M059J (cell line): ENCODE results near the gene GPAT3. TPM values are rescaled to one million over a fixed set of nuclear protein-coding genes. Genes with fewer than 3 reads are reported as not detected.
A peak's percentile ranks its signal among the peaks of the same experiment; 100 is the strongest.
"Not testable (repeated sequence)": the region's sequence is repeated elsewhere in the genome, so short reads cannot be mapped to it uniquely, and the experiment has no call there.

Experiments
- DNase-seq: peaks from one replicate; pipeline ENCODE4 v3.0.0-alpha.2; 2012; ENCODE audit warnings: low read depth
- total RNA-seq: library from RNA; depleted of rRNA; stranded (reverse); fragments of >200 nt; shearing (Covaris generic); gene quantifications from 2 replicates; pipeline ENCODE4 v1.2.3, GENCODE V29; 2014

The GPAT3 gene
- total RNA-seq, 1 experiment from 2014 or later, result 29.8 TPM

DNA sequence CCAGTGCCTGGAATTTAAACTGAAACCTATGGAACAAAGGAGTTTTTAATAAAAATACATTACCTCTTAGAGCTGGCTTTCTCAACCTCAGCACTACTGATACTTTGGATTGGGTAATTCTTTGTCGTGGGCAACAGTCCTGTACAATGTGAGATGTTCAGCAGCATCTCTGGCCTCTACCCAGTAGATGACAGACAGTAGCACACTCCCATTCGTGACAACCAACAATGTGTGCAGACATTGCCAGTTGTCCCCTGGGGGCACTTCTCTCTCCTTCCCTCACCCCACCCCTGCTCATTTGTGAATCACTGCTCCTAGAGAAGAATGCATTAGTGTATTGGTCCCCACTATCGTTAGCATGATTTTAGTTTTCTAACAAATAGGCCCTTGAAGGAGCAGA lies 16.2 kb downstream of the GPAT3 start:
- DNase-seq, result peak; percentile 95

DNA sequence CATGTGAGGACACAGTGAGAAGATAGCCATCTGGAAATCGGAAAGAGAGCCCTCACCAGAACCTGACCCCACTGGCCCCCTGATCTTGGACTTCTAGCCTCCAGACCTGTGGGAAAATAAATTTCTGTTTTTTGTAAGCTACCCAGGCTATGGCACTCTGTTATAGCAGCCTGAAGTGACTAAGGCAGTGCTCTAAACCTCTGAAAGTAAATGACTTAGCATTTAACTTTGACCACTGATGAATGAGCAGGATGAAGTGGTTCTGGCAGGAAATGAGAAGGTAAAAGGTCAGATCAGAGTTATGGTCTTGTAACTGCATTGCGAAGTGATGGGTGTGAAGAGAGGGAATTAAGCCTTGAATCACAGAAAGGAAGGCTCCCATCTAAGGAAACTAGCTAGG lies 17.0 kb downstream of the GPAT3 start:
- DNase-seq, result peak; percentile 95

DNA sequence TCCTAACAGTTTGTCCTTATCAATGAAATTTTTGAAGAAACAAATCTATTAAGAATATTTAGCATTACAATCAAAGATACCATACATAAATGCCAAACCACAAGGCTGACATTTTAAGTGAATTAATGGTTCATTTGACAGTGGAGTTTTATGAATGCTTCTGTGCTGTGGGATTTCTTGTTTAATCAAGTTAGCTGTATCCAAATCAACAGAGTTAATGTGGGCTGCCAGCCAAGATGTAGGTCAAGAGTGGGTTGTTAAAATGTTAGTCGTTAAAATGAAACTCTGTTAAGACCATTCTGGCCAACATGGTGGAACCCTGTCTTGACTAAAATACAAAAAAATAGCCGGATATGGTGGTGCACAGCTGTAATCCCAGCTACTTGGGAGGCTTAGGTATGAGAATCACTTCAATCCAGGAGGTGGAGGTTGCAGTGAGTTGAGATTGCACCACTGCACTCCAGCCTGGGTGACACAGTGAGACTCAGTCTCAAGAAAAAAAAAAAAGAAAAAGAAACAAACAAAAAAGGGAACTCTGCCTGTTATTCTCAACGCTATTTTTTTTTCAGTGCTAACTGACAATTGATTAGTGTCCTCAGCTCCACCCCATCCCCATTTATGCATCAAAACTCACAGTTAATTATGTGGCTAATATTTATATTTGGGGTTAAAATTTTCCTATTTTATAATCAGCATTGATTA lies 20.2 kb downstream of the GPAT3 start:
- peak; percentile 50 for DNase-seq

DNA sequence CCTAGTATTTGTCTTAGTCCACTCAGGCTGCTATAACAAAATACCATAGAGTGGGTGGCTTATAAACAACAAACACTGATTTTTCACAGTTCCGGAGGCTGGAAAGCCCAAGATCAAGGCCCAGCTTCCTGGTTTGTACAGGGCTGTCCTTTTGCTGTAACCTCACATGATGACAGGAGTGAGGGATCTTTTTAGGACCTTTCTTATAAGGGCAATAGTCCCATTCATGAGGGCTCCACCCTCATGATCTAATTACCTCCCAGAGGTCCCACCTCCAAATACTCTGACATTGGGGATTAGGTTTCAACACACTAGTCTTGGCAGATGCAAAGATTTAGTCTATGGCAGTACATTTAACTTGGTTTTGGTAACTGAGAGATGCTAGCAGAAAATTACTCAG lies 20.9 kb downstream of the GPAT3 start:
- peak; percentile 22 for DNase-seq

DNA sequence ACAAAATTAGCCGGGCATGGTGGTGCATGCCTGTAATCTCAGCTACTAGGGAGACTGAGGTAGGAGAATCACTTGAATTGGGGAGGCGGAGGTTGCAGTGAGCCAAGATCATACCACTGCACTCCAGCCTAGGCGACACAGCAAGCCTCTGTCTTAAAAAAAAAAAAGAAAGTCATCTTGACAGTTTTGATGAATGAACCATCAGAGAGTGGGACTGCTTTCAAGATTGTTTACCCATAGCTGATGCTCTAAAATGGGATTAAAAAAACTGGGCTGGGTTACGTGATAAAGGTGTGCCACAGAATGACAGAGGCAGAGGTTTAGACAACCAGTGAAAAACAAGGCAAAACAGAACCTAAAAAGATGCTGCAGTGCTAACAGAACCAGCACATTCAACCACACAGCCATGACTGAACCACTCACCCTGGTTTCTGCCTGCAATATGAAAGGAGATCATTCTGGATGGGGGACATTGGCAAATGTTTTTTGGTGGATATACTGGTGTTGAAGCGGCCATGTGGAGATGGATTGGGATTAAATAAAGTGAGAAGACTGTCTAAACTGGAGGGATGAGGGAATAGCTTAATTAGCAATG lies 22.2 kb downstream of the GPAT3 start:
- DNase-seq, result no peak

DNA sequence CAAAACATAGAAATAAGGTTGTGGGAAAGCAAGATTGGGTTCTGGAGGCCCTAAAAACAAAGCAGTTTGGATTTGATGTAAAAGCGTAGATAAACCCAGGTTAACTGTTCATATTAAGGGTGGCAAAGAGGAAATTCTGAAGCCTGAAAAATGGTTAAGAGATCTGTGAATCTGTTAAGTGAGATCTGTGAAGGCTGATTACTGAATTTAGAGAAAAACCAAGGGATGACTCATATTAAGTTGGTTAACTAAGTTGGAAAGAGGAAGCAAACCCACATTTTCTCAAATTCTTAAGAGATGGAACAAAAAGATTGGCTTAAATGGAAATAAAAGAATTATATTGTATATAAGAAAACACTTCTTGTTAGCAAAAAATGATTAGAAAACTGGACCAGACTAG lies 22.8 kb downstream of the GPAT3 start:
- peak; percentile 63 for DNase-seq

DNA sequence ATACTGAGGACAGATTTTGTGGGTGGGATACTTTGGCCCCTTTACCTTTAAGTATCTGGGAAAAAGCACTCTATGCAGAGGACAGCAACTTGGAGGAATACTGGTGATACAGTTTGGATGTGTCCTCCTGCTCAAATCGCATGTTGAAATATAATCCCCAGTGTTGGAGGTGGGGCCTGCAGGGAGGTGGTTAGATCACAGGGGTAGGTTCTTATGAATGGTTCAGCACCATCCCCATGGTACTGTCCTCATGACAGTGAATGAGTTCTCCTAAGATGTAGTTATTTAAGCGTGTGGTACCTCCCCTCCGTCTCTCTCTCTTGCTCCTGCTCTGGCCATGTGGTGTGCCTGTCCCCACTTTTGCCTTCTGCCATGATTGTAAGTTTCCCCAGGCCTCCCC lies 24.6 kb downstream of the GPAT3 start:
- no peak for DNase-seq

DNA sequence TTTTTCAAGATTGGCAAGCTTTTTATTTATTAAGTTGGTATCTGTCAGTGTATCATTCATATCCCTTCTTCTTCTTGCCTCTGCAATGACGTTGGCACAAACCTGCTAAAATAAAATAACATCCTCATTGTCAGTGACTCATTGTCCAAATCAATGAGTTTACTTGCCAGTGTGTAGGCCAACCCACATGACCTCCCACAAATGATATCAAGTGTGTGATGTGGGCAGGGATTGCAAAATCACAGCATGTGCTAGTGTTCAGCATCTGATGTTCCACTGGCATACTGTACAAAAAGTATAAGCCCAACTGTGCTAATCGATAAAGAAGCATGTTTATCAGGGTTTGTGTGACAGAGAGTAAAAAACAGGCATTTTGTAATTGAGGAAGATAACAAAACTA lies 25.5 kb downstream of the GPAT3 start:
- peak; percentile 80 for DNase-seq

DNA sequence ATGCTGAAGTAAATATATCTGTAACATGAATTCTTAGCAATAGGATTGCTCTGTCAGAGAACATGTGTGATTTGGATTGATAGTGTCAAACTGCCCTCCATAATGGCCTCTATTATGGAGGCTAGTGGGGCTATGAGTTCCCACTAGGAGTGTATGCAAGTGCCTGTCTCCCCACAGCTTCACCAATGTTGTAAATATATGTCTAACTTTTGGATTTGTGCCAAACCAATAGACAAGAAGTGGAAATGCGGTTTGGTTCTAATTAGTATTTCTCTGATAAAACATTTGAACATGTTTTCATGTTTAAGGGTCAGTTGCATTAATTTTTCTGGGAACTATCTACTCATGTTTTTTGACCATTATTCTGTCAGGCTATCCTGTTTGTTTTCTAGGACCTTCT lies 28.1 kb downstream of the GPAT3 start:
- no peak for DNase-seq

DNA sequence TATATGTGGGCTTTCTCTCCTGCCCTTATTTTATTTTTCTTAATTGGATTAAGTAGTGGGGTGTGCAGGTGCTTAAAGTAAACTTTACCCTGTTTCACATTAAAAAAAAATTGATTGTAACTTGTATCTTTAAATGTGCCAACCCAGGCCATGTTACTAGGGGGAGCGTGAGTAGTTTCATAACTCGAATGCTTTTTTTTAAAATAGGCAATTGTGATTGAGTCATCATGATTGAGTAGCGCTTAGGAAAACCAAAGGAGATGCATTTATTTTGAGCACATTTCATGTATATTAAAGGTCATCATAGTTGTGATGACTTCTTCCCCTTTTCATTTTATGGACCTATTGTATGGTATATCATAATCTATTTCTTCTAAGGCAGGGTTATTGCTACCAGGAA lies 32.2 kb downstream of the GPAT3 start:
- DNase-seq, result no peak

DNA sequence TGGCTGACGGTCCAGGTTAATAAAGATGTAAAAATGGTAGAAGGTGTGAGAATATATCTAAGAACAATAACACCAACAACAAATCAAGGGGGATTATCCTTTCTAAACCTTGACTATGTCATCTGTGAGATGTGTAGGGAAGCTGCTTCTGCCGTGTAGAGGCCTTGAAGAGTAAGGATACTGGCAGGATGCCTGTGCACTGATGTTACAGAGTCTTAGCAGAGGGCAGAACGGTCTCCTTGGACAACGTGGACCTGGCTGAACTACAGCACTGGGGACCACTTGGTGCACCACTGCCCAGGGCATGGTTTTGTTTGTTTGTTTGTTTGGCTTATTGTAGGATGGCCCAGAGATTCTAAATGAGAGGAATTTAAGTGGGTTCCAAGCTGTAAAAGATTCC lies 33.5 kb downstream of the GPAT3 start:
- no peak for DNase-seq

DNA sequence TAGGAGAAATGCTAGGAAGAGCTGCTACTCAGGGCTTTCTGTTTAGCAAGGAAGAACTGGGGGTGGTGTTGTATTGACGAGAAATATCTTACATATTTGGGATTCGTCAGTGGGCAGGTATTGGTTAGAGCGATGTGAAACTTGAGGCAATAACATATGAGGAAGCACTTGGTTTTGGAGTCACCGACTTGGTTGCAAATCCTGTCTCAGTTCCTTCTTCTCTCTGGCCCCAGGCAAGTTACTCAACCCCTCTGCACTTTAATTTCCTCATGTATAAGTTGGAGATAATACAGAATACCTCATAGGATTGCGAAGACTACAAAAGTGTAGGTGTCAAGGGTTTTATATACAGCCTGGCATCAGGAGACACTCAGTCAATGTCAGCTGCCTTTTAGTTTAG lies 34.1 kb downstream of the GPAT3 start:
- no peak for DNase-seq

DNA sequence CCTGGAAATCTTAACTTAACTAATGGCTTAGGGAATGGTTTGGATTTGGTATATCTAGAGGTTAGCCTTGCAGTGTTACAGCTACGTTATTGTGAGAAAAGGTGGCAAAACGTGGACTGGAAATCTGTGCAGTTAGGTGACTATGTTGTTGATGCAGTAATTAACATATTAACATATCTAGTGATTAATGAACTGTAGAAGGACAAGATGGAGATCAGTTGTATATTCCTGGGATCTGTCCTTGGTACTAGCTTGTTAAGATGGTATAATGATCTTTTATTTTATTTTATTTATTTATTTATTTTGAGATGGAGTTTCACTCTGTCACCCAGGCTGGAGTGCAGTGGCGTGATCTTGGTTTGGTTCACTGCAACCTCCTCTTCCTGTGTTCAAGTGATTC lies 36.9 kb downstream of the GPAT3 start:
- DNase-seq, result no peak

DNA sequence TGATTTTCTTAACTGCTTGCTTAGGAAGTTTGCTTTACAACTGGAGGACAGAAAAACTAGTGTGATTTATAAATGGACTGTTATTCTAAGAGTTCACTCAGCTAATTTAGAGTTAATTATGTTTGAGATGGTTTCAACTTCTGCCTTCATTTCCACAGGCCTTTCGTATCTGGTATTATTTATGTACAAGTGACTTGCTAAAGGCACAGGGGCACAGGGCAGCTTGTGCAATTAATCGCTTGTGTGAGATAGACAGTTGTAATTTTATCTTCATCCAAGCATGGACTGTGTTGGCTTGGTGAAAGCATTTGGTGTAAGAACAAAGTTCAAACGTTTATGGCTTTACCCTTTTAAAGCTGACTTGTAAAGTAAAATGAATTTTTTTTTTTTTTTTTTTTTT lies 38.3 kb downstream of the GPAT3 start:
- DNase-seq, result no peak

DNA sequence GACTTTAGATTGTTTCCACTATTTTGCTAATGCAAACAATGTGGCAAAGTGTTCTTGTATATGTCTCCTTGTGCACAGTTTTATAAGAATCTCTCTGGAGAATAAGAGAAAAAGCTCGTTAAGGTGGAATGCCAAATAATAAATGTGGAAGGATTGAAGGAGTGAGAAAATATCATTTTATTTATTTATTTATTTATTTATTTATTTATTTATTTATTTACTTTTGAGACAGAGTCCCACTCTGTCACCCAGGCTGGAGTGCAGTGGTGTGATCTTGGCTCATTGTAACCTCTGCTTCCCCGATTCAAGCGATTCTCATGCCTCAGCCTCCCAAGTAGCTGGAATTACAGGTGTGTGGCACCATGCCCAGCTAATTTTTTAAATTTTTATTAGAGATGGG lies 40.3 kb downstream of the GPAT3 start:
- not testable (repeated sequence) for DNase-seq

DNA sequence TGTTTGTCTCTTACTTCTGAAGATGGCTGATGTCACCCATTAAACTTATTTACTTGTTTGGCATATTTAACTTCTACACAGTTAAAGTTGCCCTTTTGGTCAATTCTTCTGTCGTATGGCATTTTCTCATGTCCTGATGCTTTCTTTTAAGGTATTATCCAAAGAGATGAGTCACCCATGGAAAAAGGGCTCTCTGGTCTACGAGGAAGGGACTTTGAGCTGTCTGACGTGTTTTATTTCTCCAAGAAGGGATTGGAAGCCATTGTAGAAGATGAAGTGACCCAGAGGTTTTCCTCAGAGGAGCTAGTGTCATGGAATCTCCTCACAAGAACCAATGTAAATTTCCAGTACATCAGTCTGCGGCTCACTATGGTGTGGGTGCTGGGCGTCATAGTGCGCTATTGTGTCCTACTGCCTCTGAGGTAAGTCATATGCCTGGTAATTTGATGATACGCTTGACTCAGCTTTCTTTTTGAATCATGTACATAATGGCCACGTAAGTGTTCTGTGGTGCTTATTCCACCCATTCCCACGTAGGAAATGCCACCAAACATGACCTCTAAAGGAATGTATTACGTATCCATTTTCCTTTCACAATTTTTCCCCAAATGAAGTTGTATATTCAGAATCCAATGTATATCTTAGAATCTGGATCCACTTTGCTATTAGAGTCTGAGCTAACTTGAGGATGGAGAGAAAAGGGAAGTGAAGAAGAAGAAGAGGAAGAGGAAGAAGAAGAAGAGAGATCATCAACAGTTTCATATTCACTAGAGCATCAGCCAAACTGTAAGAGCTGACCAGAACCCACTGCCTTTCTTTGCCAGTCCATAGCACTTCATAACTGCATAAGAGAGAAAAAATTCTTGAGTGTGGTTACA lies 45.7 kb downstream of the GPAT3 start:
- peak; percentile 61 for DNase-seq

DNA sequence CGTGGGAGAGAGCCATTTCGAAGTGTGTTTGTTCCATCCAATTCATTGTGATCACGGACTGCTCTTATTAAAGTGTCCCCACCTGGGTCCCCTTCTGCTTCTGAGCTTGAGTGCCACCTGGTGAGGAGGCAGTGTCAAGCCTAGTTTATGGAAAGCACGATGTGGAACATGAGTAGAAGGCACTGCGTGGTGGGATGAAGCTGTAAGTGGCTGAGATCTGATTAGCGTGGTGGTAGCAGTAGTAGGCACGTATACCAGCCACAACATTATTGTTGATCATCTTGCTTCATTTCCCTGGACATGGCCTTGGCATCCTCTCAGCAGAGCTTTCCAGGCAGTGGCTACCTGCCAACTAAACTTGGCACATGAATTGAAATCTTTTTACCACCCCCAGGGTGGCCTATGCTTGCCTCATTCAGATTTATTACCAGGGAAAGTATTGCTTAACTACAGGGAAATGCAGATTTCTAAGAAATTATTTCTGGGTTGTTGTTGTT lies 46.4 kb downstream of the GPAT3 start:
- DNase-seq, result peak; percentile 86

DNA sequence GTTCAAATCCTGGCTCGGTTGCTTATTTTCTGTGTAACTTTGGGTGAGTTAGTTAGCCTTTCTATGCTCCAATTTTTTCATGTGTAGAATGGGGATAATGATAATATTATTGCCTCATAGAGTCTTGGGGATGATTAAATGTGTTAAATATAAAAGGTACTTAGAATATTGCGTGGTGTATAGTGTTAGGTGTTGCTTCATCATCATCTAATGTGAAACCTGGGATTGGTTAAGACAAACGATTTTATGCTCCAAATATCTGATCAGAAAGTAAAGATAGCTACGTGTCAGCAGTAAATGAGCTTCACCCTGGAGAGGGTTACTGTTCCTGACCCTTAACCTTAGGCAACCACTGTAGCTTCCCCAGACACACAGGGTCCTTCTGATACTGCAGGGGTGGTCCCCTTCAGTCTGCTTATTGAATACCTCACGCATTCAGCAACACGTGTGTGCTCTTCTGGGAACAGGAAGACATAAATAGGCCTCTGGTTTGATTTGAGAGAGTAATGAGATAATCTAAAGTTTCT lies 50.1 kb downstream of the GPAT3 start:
- DNase-seq, result no peak

DNA sequence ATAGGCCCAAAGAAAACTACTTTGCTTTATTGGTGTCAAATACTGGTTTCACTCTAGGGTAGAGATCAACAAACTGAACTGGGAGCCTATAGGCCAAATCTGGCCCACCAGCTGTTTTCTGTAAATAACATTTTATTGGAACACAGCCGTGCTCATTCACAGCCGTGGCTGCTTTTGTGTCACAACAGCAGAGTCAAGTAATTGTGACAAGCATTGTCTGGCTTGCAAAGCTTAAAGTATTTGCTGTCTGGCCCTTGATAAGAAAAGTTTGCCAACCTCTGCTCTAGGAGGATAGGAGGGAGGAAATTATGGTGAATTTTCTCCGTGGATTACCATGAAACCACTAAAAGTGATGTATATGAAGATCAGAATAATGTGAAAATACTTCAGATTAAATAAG lies 53.4 kb downstream of the GPAT3 start:
- no peak for DNase-seq

DNA sequence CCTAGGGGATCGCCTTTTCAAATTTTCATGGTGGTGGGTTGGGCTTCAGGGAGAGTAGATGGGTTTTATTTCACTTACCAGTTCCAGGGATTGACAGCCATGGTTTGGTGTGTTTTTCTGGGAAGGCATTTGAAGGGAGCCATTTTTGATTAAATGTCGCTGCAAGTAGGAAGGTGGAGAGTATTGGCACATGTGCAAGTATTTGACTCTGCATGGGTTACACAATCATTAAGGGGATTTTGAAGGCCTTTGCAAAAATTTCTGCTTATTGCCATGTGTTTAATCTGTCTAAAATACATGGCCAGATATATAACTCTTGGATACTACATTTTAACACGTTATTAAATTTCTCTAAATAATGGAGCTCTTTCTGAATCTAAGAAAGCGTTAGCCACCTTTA lies 55.1 kb downstream of the GPAT3 start:
- no peak for DNase-seq

DNA sequence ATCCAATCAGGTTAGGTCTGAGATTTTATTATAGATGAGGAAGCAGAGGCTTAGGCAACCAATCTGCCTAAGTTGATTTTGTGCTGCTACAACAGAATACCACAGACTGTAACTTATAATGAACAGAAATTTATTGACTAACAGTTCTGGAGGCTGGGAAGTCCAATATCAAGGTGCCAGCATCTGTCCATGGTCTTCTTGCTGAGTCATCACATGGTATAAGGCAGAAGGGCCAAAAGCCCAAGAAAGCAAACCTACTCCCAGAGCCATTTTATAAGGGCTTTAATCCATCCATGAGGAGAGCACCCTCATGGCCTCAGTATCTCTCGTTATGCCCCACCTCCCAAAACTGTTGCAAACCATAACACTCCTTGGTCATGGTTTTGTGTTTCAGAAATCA lies 55.8 kb downstream of the GPAT3 start:
- DNase-seq, result no peak

DNA sequence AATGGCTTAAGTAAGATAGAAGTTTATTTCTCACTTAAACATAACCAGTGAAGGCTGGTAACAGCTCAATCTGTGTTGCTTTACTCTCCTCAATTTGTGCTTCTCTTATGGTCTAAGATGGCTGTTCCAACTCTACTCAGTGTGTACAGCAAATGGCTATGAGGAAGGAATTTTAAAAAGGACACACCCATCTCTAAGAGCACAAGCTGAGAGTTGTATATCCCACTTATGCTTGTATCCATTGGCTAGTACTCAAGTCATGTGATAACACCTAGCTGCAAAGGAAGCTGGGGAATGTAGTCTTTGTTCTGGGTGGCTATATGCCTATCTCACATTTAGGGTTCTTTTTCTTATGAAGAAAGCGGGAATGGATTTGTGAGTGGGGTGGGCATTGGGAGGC lies 63.3 kb downstream of the GPAT3 start:
- DNase-seq, result peak; percentile 31

DNA sequence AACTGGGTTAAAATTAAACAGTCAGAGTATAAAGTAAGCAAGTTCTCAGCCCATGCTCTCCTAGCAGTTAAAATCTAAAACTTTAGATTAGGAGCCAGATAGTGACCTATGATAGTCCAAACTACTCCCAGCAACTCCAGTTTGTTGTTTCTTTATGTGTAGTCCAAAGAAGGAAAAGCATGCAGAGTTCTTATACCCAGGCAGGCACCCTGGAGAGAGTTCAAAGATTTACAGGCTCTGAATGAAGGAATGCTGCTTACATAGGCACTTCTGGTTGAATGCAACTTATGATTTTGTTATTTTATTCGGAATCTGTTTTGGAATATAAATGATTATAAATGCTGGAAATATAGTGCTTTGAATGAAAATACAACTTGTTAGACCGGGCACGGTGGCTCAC lies 67.2 kb downstream of the GPAT3 start:
- DNase-seq, result no peak
